ENCODE measurements around the gene CEACAM7. TPM values are rescaled to one million over a fixed set of nuclear protein-coding genes. Genes with fewer than 3 reads are reported as not detected.

CEACAM7 gene
- total RNA-seq, 2 experiments from 2014 or later = not detected

- no peak overlapping the region for H3K4me3 Mint-ChIP-seq
- peaks cover 4% of the 10 kb centered on the region for H3K9me3 Mint-ChIP-seq (ENCODE audit: low read depth)
- CTCF ChIA-PET = no interaction called here
- DNase-seq (no peak), ATAC-seq (no peak)
- H3K36me3 Mint-ChIP-seq = no peaks in the 10 kb centered on the region
- H3K27ac Mint-ChIP-seq = no peak overlapping the region
- peaks cover 37% of the 10 kb centered on the region for H3K27me3 Mint-ChIP-seq
- H3K4me1 Mint-ChIP-seq = no peaks in the 10 kb centered on the region
Measured at GRCh38 chr19:41626278-41626677, 61.8 kb downstream of the CEACAM7 start.

DNA sequence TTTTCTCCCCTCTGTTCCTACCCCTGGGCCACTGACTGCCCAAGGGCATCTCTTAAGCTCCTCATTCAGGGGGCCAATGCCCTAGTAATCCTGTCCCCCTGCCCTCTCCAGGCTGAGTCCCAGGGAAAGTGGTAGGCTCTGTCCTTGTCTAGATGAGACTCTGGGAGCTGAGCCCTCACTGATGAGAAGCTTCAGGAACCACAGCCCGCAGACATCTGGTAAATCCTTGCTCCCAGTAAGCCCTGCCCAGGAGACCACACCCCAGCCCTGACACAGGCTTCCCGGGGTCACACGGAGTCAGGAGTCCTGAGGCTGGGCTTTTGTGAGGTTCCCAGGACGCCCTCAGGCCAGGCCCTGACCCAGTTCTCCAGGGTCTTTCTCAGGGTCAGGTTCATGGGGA lies 63.1 kb downstream of the CEACAM7 start:
- no peaks in the 10 kb centered on the region for H3K9me3 Mint-ChIP-seq (ENCODE audit: low read depth)
- no peaks in the 10 kb centered on the region for H3K36me3 Mint-ChIP-seq
- ATAC-seq = no peak
- peaks cover 29% of the 10 kb centered on the region for H3K27me3 Mint-ChIP-seq
- no peak overlapping the region for H3K27ac Mint-ChIP-seq
- no peak overlapping the region for H3K4me3 Mint-ChIP-seq
- CTCF ChIA-PET = interaction anchor here (1.4 kb wide), 1 partner anchor 17 kb away, joined by 4 read pairs; no protein-coding TSS in a partner anchor
- H3K4me1 Mint-ChIP-seq = no peaks in the 10 kb centered on the region
- DNase-seq = no peak

- Mint-ChIP-seq H3K27me3 (peaks cover 27% of the 10 kb centered on the region), H3K4me1 (no peaks in the 10 kb centered on the region), H3K9me3 (ENCODE audit: low read depth) (no peaks in the 10 kb centered on the region), H3K4me3 (no peak overlapping the region), H3K27ac (no peak overlapping the region), H3K36me3 (no peaks in the 10 kb centered on the region)
- CTCF ChIA-PET = interaction anchor here (1.4 kb wide), 1 partner anchor 17 kb away, joined by 4 read pairs; no protein-coding TSS in a partner anchor
- DNase-seq (no peak), ATAC-seq (no peak)
Measured at GRCh38 chr19:41624515-41624914, 63.6 kb downstream of the CEACAM7 start.

DNA sequence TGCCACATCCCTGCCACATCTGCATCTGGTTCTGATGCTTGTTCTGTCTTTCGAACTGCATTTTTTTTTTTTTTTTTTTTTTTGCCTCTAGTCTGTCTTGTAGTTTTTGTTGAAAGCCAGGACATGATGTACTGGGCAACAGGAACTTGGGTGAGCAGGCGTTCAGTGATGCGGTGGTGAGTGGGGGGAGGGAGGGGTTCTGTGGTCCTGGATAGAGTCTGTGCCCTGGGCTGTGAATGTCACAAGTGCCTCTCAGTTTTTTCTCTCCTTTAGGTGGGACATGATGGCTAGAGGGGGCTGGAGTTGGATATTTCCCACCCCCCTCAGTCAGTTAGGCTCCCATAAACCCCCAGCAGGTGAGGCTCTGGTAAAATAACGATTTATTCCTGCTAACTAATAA lies 64.7 kb downstream of the CEACAM7 start:
- no peaks in the 10 kb centered on the region for H3K36me3 Mint-ChIP-seq
- CTCF ChIA-PET = interaction anchor here (1.4 kb wide), 1 partner anchor 18 kb away, joined by 4 read pairs; no protein-coding TSS in a partner anchor
- no peaks in the 10 kb centered on the region for H3K9me3 Mint-ChIP-seq (ENCODE audit: low read depth)
- H3K27ac Mint-ChIP-seq = no peak overlapping the region
- DNase-seq (no peak), ATAC-seq (no peak)
- peaks cover 18% of the 10 kb centered on the region for H3K27me3 Mint-ChIP-seq
- H3K4me3 Mint-ChIP-seq = no peak overlapping the region
- H3K4me1 Mint-ChIP-seq = no peaks in the 10 kb centered on the region

Other genes with a start within 250 kb of the CEACAM7 start
- 10 to 100 TPM; 43.2 to 56.5 TPM for gene DMAC2, start 248.4 kb downstream of the CEACAM7 start, total RNA-seq
- gene ERICH4, start 245.1 kb downstream of the CEACAM7 start, total RNA-seq = not detected
- gene CEACAM21, start 112.1 kb downstream of the CEACAM7 start, total RNA-seq = 10 to 100 TPM; 54.6 to 57.1 TPM
- not detected for gene CEACAM4, start 61.2 kb downstream of the CEACAM7 start, total RNA-seq
- gene CEACAM5, start 20.4 kb upstream of the CEACAM7 start, total RNA-seq = not detected
- not detected for gene CEACAM6, start 67.3 kb upstream of the CEACAM7 start, total RNA-seq
- not detected for gene CEACAM3, start 108.3 kb upstream of the CEACAM7 start, total RNA-seq
- not detected for gene LYPD4, start 156.4 kb upstream of the CEACAM7 start, total RNA-seq
- gene DMRTC2, start 156.8 kb upstream of the CEACAM7 start, total RNA-seq = not detected
- 1,000 to 10,000 TPM; 3,135 to 3,310 TPM for gene RPS19, start 172.0 kb upstream of the CEACAM7 start, total RNA-seq
- gene CD79A, start 189.0 kb upstream of the CEACAM7 start, total RNA-seq = 1 to 10 TPM; 4.0 to 4.1 TPM
- 100 to 1,000 TPM; 545 to 682 TPM for gene ARHGEF1, start 194.9 kb upstream of the CEACAM7 start, total RNA-seq
- gene ERFL, start 240.2 kb upstream of the CEACAM7 start, total RNA-seq = 1 to 10 TPM; 1.5 to 1.9 TPM